Measurements from ENCODE around the gene MISP3.

DNA sequence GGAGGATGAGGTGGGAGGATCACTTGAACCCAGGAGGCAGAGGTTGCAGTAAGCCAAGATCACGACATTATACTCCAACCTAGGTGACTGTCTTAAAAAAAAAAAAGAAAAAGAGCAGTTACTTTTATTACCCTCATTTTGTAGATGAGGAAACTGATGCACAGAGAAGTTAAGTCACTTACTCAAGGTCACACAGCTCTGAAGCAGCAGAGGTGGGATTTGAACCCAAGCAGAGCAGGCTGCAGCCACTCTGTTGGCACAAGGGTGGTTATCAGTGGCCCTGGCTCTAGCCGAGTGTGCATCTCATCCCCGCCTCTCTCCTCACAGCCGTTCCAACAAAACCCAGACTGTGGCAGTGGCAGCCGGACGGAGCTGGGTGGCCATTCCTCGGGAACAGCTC, 33.4 kb upstream of the MISP3 start:
- TF ChIP-seq BHLHE40 (IDR thresholded peaks at IDR 0.05; ENCODE audit: borderline replicate concordance) (no peak), ZNF384 (IDR thresholded peaks at IDR 0.05) (no peak), FOXA1 (IDR thresholded peaks at IDR 0.05) (no peak), FOXM1 (IDR thresholded peaks at IDR 0.05; ENCODE audit: borderline replicate concordance) (no peak), PKNOX1 (IDR thresholded peaks at IDR 0.05) (no peak), FOXK2 (IDR thresholded peaks at IDR 0.05) (no peak), NFRKB (IDR thresholded peaks at IDR 0.05) (no peak), ARNT (IDR thresholded peaks at IDR 0.05) (no peak), SUZ12 (IDR thresholded peaks at IDR 0.05) (no peak), ELF4 (IDR thresholded peaks at IDR 0.05) (no peak), SP1 (IDR thresholded peaks at IDR 0.05) (no peak), HDGF (IDR thresholded peaks at IDR 0.05; ENCODE audit: borderline replicate concordance) (no peak), LEF1 (IDR thresholded peaks at IDR 0.05; ENCODE audit: borderline replicate concordance) (no peak), L3MBTL2 (conservative IDR thresholded peaks at IDR 0.05) (no peak)
